HepG2 (cell line): ENCODE data around the gene SMG5. TPM values are rescaled to one million over a fixed set of nuclear protein-coding genes. Genes with fewer than 3 reads are reported as not detected.
A peak's percentile ranks its signal among the peaks of the same experiment; 100 is the strongest.

Source experiments
- CREB3 ChIP-seq: sonication (generic); formaldehyde crosslinking; IDR thresholded peaks from 2 replicates; pipeline ENCODE4 v1.5.0; 2020; ENCODE audit warnings: missing genetic modification reagents
- GABPB1 ChIP-seq: IDR thresholded peaks from 2 replicates; pipeline ENCODE4 v1.6.1; 2016; ENCODE audit warnings: mild to moderate bottlenecking, missing genetic modification reagents, moderate library complexity, missing compliant biosample characterization
- GATA4 ChIP-seq: sonication (generic); IDR thresholded peaks from 2 replicates; pipeline ENCODE4 v1.6.1; 2016; ENCODE audit warnings: antibody characterized with exemption, low read depth, borderline replicate concordance
- KLF12 ChIP-seq: sonication (generic); formaldehyde crosslinking; IDR thresholded peaks from 2 replicates; pipeline ENCODE4 v1.4.0; 2020; ENCODE audit warnings: missing genetic modification reagents, borderline replicate concordance
- NFYB ChIP-seq: sonication (generic); formaldehyde crosslinking; IDR thresholded peaks from 2 replicates; pipeline ENCODE4 v1.4.0; 2020; ENCODE audit warnings: missing genetic modification reagents
- RERE ChIP-seq: IDR thresholded peaks from 2 replicates; pipeline ENCODE4 v1.6.1; 2016; ENCODE audit warnings: low read depth, missing genetic modification reagents, missing compliant biosample characterization
- TEAD3 ChIP-seq: optimal IDR thresholded peaks from 2 replicates; pipeline ENCODE3; 2016; ENCODE audit warnings: borderline replicate concordance
- ZNF274 ChIP-seq: sonication (generic); formaldehyde crosslinking; IDR thresholded peaks from 2 replicates; pipeline ENCODE4 v1.5.1; 2020; ENCODE audit warnings: mild to moderate bottlenecking, missing genetic modification reagents
- ZNF317 ChIP-seq: sonication (generic); formaldehyde crosslinking; IDR thresholded peaks from 2 replicates; pipeline ENCODE4 v1.5.0; 2020; ENCODE audit warnings: mild to moderate bottlenecking, missing genetic modification reagents
- ZNF432 ChIP-seq: sonication (generic); formaldehyde crosslinking; IDR thresholded peaks from 2 replicates; pipeline ENCODE4 v1.5.0; 2020; ENCODE audit warnings: missing genetic modification reagents, mild to moderate bottlenecking, borderline replicate concordance
- ZNF451 ChIP-seq: sonication (generic); formaldehyde crosslinking; IDR thresholded peaks from 2 replicates; pipeline ENCODE4 v1.5.0; 2020; ENCODE audit warnings: mild to moderate bottlenecking, missing genetic modification reagents
- ZNF512 ChIP-seq: sonication (generic); formaldehyde crosslinking; IDR thresholded peaks from 2 replicates; pipeline ENCODE4 v1.4.0; 2020; ENCODE audit warnings: mild to moderate bottlenecking, missing genetic modification reagents
- polyA plus RNA-seq, 8 experiments: library from polyadenylated mRNA; depleted of rRNA in 3 of 8; stranded (reverse) in 7 of 8; unstranded in 1 of 8; fragments of >200 nt; fragmentation: Illumina TruSeq in 4 of 8; extraction: Trizol in 4 of 8; gene quantifications; 2 replicates each; pipeline versions ENCODE4 v1.2.1 to v1.2.3, GENCODE V29; 2011 to 2016; ENCODE audit warnings: low read depth in 4 of 8, missing spikeins in 1 of 8, mixed read lengths in 1 of 8; ENCODE audit not compliant: insufficient read depth in 1 of 8
- total RNA-seq, 5 experiments: library from RNA; depleted of rRNA; stranded (reverse); fragments of >200 nt; fragmentation: Illumina TruSeq; extraction: Trizol; gene quantifications; 2 replicates each; pipeline ENCODE4 v1.2.3, GENCODE V29; 2016; ENCODE audit warnings: low read depth in 1 of 5
- TF ChIP-seq, protein P1 (sequence below): sonication (generic); formaldehyde crosslinking; IDR thresholded peaks from 2 replicates; pipeline ENCODE4 v1.4.0; 2020; ENCODE audit warnings: missing genetic modification reagents
- TF ChIP-seq, protein P2 (sequence below): IDR thresholded peaks from 2 replicates; pipeline ENCODE4 v1.6.1; 2016; ENCODE audit warnings: control low read depth
- TF ChIP-seq, protein P3 (sequence below): sonication (generic); formaldehyde crosslinking; IDR thresholded peaks from 2 replicates; pipeline ENCODE4 v1.4.0; 2020; ENCODE audit warnings: mild to moderate bottlenecking, missing genetic modification reagents, borderline replicate concordance

Gene SMG5
- total and polyA plus RNA-seq, 2 of the 13 experiments (the other 11 are each of a cell fraction or from before 2014, with no cell fraction given) = 50.5 to 84.0 TPM

DNA sequence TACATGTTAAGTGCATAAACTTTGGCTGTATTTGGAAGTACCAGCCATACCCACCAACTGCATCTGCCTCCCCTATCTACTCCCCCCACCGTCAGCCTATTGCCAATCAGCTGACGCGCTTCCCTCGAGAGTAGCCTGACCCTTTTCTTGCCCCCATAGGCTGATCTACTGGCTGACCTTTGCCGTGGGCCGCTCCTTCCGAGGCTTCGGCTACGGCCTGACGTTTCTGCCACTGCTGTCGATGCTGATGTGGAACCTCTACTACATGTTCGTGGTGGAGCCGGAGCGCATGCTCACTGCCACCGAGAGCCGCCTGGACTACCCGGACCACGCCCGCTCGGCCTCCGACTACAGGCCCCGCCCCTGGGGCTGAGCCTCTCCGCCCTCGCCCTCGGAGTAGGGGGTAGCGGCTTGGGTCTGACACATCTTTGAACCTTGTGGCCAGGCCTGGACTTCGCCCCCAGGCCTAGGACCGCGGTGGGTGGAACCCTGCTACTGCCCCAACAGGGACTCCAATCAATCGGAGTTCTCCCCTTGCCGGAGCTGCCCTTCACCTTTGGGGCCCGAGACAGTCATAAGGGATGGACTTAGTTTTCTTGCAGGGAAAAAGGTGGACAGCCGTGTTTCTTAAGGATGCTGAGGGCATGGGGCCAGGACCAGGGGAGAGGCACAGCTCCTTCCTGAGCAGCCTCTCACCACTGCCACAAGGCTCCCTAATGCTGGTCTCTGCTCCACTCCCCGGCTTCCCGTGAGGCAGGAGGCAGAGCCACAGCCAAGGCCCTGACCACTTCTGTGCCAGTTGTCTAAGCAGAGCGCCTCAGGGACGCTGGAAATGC is 8.8 kb upstream of the SMG5 start (continued):
- TF ChIP-seq, protein P1, sequence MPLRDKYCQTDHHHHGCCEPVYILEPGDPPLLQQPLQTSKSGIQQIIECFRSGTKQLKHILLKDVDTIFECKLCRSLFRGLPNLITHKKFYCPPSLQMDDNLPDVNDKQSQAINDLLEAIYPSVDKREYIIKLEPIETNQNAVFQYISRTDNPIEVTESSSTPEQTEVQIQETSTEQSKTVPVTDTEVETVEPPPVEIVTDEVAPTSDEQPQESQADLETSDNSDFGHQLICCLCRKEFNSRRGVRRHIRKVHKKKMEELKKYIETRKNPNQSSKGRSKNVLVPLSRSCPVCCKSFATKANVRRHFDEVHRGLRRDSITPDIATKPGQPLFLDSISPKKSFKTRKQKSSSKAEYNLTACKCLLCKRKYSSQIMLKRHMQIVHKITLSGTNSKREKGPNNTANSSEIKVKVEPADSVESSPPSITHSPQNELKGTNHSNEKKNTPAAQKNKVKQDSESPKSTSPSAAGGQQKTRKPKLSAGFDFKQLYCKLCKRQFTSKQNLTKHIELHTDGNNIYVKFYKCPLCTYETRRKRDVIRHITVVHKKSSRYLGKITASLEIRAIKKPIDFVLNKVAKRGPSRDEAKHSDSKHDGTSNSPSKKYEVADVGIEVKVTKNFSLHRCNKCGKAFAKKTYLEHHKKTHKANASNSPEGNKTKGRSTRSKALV = no peak
- TF ChIP-seq CREB3 (CRISPR knock-in tag) (no peak), ZNF451 (CRISPR knock-in tag) (no peak), ZNF432 (CRISPR knock-in tag) (no peak), ZNF317 (CRISPR knock-in tag) (peak; percentile 70; the same call in 1 of the 2 replicates), GABPB1 (CRISPR knock-in tag) (peak; percentile 71), KLF12 (CRISPR knock-in tag) (peak; percentile 66; the same call in 1 of the 2 replicates), ZNF274 (CRISPR knock-in tag) (peak; percentile 71; the same call in 1 of the 2 replicates), RERE (CRISPR knock-in tag) (0 out of 2 replicates have a peak, but pooled peaks have one; percentile 60), ZNF512 (CRISPR knock-in tag) (no peak), NFYB (0 out of 2 replicates have a peak, but pooled peaks have one; percentile 12), TEAD3 (CRISPR knock-in tag) (no peak), GATA4 (no peak; the same call in 1 of the 2 replicates)
- TF ChIP-seq, protein P2, sequence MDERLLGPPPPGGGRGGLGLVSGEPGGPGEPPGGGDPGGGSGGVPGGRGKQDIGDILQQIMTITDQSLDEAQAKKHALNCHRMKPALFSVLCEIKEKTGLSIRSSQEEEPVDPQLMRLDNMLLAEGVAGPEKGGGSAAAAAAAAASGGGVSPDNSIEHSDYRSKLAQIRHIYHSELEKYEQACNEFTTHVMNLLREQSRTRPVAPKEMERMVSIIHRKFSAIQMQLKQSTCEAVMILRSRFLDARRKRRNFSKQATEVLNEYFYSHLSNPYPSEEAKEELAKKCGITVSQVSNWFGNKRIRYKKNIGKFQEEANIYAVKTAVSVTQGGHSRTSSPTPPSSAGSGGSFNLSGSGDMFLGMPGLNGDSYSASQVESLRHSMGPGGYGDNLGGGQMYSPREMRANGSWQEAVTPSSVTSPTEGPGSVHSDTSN (CRISPR knock-in tag) = no peak
- TF ChIP-seq, protein P3, sequence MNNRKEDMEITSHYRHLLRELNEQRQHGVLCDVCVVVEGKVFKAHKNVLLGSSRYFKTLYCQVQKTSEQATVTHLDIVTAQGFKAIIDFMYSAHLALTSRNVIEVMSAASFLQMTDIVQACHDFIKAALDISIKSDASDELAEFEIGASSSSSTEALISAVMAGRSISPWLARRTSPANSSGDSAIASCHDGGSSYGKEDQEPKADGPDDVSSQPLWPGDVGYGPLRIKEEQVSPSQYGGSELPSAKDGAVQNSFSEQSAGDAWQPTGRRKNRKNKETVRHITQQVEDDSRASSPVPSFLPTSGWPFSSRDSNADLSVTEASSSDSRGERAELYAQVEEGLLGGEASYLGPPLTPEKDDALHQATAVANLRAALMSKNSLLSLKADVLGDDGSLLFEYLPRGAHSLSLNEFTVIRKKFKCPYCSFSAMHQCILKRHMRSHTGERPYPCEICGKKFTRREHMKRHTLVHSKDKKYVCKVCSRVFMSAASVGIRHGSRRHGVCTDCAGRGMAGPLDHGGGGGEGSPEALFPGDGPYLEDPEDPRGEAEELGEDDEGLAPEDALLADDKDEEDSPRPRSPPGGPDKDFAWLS = no peak
